HG03558 (cell line): ENCODE results near the gene PRKN.
A peak's percentile ranks its signal among the peaks of the same experiment; 100 is the strongest.

Experiments used
- ATAC-seq: cut with Tn5 transposase; IDR thresholded peaks from one replicate; pipeline ENCODE4 v1.9.1; 2021; ENCODE audit warnings: moderate number of reproducible peaks; ENCODE audit not compliant: unreplicated experiment; ENCODE audit errors: extremely low read depth

Gene PRKN

DNA sequence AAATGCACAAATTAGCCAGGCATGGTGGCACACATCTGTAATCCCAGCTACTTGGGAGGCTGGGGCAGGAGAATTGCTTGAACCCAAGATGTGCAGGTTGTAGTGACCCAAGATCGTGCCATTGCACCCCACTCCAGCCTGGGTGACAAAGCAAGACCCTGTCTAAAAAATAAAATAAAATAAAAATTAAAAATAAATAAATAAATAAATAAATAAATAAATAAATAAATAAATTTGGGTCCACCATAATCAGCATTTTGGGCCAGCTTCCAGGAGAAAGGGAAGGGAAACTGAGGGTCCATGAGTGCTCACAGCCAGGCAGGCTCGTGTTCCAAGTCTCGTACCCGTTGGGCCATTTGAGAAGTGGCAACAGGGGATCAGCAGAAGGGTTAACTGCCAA lies 1322.1 kb downstream of the PRKN start:
- no peak for ATAC-seq

DNA sequence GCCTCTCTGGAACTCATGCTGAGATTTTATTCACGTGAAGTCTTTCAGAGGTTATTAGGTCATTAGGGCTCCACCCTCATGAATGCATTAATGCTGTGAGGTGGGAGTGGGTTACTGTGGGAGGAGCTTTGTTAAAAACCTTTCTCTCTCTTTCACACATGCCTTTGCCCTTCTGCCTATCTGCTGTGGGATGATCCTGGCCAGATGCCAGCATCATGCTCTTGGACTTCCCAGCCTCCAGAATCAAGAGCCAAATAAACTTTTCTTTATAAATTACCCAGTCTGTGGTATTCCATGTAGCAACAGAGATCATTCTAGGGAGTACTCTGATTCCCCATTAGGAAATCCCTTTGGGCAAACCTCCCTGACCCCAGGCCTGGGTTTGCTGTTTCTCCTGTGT lies 1323.8 kb downstream of the PRKN start:
- ATAC-seq, result no peak

DNA sequence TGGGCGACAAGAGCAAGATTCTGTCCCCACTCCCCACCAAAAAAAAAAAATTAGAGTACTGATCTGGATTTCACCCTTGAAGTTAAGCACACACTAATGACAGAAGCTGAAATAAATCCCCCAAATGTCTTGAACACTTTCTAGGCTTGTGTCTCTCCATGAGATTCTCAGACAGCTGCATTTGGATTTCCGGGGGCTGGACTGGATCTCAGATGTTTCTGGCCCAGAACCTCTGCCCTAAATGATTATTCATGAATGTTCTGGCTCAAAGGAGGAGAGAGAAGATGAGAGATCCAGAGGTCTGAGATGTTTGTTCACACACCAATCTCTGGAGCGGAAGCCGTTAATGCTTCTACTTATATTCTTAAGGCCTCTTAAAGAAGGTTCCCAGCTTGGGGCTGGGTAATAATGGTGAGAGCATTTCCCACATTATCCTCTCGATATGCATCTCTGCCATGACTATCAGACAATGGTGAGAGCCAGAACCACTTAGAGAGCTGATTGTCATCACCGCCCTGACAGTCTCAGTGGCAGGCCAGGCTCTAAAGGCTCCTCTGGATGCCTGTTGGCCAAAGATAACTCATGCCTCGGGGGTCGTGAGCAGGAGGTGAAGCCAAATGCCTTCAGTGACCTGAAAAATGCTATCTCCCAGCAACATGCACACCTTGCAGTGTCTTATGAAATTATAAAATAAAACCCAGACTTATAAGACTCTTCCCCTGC lies 1325.8 kb downstream of the PRKN start:
- no peak for ATAC-seq

DNA sequence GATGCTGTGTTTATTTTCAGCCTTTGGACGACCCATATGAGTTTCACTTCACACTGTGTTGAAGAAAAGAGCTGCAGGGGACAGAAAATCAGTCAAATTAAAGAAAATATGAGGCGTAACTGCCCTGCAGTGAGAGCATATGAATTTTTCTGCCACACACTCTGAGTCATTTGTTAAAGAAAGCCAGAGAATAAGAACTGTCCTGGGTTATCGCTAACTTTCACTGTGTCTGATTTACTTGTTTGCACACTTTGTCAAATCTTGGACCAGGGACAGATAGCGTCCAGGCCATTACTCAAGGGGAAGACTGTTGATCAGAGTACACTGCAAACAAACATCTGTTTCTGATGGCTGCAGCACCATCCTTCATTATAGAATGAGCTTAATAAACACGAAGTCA lies 1326.9 kb downstream of the PRKN start:
- no peak for ATAC-seq

DNA sequence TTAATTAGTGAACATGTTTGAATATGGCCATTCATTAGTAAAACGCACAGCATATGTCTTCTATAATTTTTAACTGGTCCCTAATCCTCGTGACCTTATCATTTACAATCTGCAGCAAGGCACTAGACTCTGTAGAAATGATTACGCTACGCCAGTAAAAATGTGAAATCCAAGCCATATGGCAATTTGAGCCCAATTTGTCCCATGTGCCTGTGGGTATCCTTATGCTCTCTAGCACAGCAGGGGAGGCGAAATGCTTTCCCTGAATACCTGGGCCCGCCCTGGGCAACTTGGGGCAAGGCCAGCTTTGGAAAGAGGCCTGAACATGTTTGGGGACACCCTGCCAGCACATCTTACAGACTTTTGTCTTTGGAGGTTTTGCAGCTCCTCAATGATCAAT lies 1331.0 kb downstream of the PRKN start:
- no peak for ATAC-seq

DNA sequence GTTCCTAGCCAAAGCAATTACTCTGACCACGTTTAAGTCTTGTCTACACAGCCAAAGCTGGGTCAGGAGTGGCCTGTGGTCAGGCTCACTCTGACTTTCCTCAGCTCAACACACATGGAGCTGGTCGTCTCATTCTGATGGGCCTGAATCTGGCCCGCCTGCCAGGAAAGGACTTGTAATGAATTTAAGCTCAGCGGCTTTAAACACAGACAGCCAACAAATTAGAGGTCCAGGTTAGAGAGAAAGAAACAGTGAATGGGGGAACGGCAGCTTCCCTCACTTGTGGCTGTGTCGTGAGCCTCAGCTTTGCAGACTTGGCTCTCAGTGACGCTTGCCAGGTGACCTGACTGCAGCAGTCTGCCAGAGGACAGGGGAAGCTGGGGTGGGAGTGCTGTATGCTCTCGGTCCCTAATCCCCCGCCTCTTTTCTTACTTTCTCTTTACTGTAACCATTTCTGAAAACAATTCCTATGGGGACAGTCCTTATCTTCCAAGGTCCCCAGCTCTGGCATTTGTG lies 1331.8 kb downstream of the PRKN start:
- ATAC-seq, result no peak

DNA sequence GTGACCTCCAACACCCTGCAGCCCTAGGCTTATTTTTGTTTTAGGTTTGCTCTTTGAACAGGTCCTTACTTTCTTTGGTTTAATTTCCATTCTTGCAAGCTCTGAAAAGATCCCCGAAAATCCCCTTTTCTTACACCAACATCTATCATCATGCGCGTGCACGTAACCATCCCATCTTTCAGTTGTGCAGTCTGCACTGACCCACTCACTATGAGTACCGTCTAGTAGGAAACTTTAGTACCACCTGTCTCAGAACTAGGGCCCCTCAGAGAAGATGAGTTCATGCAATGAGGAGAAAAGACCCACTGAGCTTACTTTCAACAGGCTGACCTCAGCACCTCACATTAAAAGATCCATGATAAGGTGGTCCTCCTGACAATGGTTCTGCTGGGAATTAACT lies 1333.1 kb downstream of the PRKN start:
- no peak for ATAC-seq

DNA sequence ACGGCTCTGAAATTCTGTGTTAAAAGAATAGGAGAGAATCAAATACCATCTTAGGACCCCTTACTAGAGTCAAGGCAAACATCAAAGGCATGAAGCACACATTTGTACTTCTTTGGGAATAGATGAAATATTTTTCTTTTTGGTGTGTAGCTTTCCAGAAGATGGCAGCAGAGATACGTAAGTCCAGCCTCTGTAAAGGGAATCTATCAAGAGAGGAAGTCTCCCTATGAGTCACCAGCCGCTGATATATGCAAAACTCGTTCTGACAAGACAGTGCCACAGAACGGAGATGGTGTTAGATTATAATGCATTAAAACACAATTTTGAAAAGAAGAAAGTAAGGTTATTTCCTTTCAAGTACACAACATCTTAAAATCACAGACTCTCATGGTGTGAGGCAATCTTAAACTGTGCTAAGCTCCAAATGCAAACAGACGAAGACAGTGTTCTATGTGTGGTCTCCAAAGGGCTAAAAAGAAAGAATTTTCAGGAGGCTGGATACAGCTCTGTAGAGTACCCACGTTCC lies 1333.7 kb downstream of the PRKN start:
- peak; percentile 100 for ATAC-seq

DNA sequence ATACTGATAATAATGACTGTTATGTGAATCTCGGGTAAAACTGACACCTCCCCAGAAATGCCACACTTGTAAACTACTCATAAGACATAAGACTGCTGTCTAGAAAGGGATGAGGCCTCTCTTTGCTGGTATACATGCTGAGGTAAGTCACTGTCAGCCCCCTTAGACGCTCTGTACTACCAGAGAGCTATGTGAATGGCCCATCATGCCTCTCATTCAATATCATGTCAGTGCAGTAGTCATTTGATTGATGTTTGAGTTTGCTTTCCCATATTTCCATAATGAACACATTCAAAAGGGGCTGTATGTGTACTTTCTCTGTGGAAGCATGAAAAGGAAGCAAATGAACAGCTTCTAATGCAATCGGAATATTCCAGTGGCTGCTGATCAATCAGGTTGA lies 1334.3 kb downstream of the PRKN start:
- no peak for ATAC-seq

DNA sequence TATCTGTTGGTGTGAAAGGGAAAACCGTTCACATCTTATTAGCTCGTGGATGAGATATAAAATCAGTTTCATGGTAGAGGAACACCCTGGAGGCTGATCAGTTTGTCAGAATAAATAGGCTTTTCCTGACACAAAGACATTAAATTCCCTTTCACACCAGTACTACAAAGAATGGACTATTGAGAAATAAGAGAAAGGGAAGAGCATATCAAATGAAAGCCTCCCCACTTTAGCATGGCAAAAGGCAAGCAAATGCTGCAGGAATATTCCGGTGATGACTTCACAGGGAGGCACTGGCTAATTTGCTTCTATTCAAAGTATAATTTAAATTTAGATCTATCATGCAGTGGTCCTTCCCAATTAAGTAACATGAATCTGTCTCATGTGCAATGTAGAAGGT lies 1337.8 kb downstream of the PRKN start:
- ATAC-seq, result no peak

DNA sequence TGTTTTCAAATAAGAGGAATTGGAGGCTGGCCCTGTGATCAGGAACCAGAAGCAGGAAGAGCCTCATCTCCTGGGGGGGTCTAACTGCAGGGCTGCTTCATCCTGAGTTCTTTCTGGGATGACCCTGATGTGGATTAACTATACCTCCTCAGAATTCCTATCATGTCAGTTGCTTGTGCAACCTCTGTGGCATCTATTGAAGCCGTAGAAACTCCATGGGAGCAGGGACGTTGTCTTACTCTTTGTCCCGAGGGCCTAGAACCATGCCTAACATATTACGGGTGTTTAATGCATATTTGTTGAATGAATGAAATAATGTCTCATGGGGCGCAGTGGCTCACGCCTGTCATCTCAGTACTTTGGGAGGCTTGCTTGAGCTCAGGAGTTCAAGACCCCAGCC lies 1343.6 kb downstream of the PRKN start:
- ATAC-seq, result no peak

DNA sequence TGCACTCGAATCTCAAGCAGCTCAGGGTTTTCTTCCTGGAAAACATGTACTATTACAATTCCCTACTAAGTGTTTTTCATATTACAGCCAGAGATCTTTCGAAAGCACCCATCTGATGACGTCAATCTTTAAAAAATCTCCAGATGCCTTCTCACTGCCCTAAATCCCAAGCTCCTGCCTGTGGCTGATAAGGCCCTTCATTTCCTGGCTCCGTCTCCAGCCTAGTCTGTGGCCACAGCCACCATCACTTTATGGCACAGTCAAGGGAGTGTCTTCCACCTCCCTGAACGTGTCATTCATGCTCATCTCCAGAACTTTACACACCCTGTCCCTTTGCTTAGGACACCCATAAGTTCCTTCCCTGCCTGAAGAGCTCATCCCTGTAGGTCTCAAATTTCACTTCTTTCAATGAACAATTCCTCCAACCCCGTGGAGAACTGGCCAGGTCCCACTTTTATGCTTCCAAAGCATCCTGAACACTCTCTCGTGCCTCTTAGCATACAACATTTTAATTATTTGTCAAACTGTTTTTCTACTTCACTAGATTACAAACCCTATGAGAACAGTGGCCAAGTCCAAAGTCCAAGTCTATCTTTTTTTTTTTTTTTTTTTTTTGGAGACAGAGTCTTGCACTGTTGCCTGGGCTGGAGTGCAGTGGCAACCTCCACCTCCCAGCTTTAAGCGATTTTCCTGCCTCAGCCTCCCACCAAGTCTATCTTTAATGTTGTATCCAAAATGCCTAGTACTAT lies 1347.6 kb downstream of the PRKN start:
- no peak for ATAC-seq

DNA sequence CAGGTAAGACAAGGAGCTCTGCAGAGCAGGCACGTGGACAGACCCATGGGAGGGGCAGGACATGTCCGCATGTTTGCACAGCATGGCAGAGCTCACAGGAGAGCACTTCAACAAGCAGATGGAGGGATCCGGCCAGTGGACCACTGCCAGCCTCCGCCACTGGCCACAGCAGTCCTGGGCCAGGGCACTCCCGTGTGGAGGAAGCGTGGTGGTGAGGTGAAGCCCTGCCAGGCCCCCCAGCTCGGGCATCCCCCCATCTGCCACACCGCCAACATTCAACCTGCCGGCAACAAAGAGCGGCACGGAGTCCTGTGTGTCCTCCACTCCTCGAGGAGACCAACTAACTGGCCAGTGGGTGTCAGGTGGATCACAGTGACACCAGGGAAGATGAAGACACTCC lies 1349.5 kb downstream of the PRKN start:
- no peak for ATAC-seq

DNA sequence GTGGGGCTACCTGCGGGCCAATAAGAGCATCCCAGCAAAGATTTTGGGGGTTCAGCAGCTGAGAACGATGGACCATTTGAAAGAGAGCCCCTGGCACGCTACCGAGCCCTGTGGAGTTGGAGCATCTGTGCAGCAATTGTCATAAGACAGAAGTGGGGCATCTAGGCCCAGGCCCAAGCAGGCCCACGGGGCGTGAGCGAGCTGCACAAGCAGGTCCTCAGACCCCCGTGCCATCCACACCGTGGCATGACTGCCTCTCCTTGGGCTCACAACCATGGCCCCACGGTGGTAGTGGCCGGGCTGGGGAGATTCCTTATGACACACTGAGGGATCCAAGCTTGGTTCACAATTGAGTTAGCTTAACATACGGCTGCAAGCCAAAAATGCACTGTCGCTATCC lies 1350.5 kb downstream of the PRKN start:
- ATAC-seq, result no peak

DNA sequence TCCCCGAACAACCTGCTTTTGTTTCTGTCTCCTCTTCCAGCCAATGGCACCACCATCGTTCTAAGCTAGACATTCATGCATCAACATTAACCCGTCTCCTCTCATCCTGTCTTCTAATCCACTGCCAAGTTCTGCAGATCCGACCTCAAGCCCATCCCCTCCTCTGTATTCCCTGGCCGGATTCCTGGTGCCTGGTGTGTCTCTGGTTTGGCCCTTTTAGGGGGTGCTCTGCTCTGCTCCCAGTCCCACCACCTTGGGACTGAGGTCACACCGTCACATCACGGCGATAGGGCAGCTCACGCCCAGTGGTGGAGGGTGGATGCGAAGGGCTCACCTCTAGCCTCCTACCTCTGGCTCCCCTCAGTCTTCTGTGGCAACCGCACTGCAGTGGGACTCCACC lies 1351.2 kb downstream of the PRKN start:
- no peak for ATAC-seq

DNA sequence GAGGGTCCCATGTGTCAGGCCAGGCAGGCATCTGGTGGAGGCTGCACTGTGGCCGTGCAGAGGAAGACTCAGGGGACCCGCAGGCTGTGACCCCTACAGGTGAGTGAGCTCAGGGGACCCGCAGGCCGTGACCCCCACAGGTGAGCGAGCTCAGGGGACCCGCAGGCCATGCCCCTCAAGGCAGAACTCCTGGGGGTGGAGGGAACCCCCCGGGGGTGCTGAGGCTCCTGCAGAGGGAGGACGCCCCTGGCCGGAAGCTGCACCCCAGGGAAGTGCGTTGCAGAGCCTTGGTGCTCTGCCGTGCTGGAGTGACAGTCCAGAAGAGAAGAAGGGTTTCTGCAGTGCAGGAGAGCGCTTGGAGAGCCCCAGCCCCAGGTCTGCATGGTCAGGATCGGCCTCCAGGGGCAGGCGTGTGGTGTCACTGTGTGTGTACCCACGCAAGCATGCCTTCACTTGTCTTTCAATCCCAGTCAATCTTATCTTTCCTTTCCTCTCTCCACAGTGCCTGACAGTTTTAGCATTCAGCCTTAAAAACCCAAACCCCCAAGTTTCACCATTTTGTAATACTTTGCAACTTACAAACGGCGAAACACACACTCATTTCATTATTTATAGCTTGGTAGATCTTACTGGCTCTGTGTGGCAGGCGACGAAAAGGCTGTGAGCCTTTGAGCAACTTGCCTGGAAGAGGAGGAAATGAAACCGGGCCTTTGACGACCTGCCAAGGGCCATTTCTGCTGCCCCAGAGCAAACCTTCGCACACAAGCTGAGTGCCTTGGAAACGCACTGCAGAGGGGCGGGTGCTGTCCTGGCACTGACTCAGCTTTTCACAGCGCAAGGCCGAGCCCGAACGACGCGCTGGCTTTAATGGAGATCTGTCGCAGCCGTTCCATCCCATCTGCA lies 1352.3 kb downstream of the PRKN start:
- ATAC-seq, result no peak

DNA sequence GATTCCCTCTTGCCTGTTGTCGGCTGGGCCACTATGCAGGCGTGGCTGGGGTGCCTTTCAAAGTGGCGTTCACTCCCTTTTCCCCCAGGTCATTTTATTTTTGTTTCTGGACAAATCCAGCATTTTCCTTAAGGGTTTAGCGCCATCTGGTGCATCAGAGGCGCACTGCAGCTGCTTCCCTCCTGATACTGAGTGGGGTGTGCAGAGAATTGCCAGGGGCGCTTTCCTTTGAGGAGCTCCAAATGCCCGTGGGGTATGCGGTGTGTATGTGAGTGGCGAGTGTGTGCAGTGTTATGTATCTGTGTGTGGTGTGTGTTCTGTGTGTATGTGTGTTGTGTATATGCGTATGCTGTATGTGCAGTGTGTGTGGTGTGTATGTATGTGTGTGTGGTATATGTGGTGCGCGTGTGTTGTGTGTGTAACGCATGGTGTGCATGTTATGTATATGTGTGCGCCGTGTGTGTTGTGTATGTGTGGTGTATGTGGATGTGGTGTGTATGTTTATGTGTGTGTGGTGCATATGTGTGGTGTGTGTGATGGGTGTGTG lies 1353.6 kb downstream of the PRKN start:
- no peak for ATAC-seq

DNA sequence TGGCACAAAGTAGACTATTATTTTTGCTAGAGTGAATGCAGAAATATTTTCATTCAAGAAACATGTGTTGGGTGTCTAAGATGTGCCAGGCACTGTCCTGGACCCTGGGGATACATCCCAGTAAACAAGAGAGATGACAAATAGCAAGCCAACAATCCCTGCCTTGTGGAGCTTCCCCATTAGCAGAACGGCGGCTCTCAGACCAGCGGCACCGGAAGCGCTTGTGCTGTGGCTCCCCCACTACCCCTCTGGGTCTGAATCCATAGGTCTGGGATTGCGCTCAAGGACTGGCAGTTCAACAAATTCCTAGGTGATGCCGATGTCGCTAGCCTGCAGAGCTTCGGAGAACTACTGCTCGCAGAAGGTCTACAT lies 1355.2 kb downstream of the PRKN start:
- no peak for ATAC-seq

DNA sequence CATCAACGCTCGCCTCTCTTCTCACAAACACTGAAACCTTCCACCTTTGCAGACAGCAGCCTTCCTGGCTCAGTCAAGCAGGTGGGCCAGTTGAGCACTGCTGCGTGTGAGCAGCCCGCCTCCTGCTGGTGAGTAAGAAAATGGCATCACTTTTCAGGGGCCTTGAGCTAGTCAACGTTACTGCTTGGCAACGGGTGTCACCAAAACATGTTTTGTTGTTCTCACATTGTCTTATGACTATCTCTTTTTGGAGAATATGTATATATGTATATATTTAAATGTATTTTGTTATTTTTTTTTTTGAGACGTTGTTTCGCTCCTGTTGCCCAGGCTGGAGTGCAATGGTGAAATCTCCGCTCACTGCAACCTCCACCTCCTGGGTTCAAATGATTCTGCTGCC lies 1356.7 kb downstream of the PRKN start:
- ATAC-seq, result peak; percentile 79

DNA sequence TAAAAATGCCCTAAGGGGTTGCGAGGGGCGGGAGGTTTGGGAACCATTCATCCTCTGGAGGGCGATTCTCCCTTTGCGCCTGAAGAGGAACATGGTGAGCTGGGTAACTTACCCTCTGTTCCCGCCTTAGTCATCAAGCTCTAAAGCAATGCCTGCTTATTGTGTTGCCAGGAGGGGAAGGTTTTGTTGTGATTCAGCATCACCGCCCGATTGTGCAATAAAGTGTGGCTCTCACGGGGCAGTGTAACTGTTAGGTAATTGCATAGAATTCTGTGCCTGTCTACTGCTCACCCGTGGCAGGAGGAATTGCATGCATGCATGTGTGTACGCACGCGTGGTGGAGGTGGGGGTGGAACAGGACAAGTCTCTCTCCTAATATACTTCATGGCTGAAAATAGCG lies 1358.2 kb downstream of the PRKN start:
- no peak for ATAC-seq
